Subcutaneous abdominal adipose tissue (tissue), 5 donors: ENCODE measurements around the gene ITGB1BP1.

Source experiments
- H3K27ac ChIP-seq: one replicate; pipeline ENCODE4 v1.7.0; 2013; ENCODE audit warnings: low read depth, mild to moderate bottlenecking, inconsistent platforms, low read length, moderate library complexity
- H3K27me3 ChIP-seq, 5 donors: one replicate each; pipeline ENCODE4 v1.7.0; 2013; ENCODE audit warnings: low read length in 5 of 5, inconsistent platforms in 1 of 5; ENCODE audit not compliant: control insufficient read depth in 5 of 5, insufficient read depth in 4 of 5
- H3K36me3 ChIP-seq, 5 donors: one replicate each; pipeline ENCODE4 v1.7.0; 2013; ENCODE audit warnings: low read length in 5 of 5; ENCODE audit not compliant: control insufficient read depth in 5 of 5, insufficient read depth in 5 of 5
- H3K4me1 ChIP-seq, 5 donors: one replicate each; pipeline ENCODE4 v1.7.0; 2013; ENCODE audit warnings: low read length in 5 of 5, mild to moderate bottlenecking in 3 of 5, moderate library complexity in 1 of 5; ENCODE audit not compliant: control insufficient read depth in 5 of 5, insufficient read depth in 5 of 5
- H3K4me3 ChIP-seq, 5 donors: one replicate each; pipeline ENCODE4 v1.7.0; 2013; ENCODE audit warnings: low read length in 5 of 5, low read depth in 1 of 5
- H3K9ac ChIP-seq, 5 donors: one replicate each; pipeline ENCODE4 v1.7.0; 2013; ENCODE audit warnings: low read length in 5 of 5, mild to moderate bottlenecking in 4 of 5, moderate library complexity in 3 of 5
- H3K9me3 ChIP-seq, 5 donors: one replicate each; pipeline ENCODE4 v1.7.0; 2013; ENCODE audit warnings: low read length in 5 of 5; ENCODE audit not compliant: control insufficient read depth in 5 of 5
- donor health status: healthy.
- donor health status: healthy.
- donor health status: healthy.
- donor health status: healthy.
- donor health status: healthy.

ITGB1BP1 gene

DNA sequence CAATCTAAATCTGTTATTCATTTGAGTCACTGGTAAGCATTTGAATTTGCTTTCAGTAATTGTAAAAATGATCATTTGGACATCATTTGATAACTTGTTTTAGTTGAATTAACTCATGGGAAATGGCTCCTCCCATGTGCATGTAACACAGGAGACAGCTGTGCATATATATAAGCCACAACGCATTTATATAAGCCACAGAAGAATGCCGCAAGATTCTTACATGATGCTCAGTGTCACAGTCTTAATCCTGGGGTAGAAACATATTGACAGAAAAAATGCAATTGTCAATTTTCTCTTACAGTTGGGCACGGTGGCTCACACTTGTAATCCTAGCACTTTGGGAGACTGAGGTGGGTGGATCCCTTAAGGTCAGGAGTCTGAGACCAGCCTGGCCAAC is 37.8 kb upstream of the ITGB1BP1 start:
- H3K9me3 ChIP-seq: no peaks in the 10 kb centered on the region
- H3K4me1 ChIP-seq: no peaks in the 10 kb centered on the region
- peaks cover 12 to 45% (median 30%) of the 10 kb centered on the region in 5 donors for H3K36me3 ChIP-seq
- H3K9ac ChIP-seq: no peak overlapping the region
- no peak overlapping the region for H3K27ac ChIP-seq
- H3K4me3 ChIP-seq: no peak overlapping the region
- H3K27me3 ChIP-seq: no peaks in the 10 kb centered on the region

DNA sequence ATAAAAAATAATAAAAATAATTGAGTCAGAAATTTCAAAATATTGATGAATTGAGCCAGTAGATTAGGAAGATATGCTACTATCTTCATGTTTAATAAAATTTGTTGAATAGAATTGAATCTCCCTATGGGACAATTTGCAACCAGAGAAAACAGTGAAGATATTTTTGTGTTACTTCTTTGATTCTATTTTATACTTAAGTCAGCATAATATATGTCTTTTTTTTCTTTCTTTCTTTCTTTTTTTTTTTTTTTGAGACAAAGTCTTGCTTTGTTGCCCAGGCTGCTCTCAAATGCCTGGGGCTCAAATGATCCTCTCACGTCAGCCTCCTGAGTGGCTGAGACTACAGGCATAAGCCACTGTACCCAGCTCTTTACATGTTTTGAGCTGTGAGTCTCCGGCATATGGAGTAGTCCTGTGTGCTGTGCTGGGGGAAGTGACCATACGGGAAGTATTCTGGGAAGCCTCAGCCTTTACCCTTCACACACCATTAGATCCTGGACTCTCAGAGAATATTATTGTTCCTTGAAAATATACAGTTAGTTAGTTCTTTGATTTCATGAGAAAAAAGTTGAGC is 37.2 kb upstream of the ITGB1BP1 start:
- no peak overlapping the region for H3K27ac ChIP-seq
- H3K27me3 ChIP-seq: no peaks in the 10 kb centered on the region
- H3K4me1 ChIP-seq: no peaks in the 10 kb centered on the region
- H3K9me3 ChIP-seq: no peaks in the 10 kb centered on the region
- peaks cover 9 to 42% (median 26%) of the 10 kb centered on the region in 5 donors for H3K36me3 ChIP-seq
- H3K9ac ChIP-seq: no peak overlapping the region
- H3K4me3 ChIP-seq: no peak overlapping the region

DNA sequence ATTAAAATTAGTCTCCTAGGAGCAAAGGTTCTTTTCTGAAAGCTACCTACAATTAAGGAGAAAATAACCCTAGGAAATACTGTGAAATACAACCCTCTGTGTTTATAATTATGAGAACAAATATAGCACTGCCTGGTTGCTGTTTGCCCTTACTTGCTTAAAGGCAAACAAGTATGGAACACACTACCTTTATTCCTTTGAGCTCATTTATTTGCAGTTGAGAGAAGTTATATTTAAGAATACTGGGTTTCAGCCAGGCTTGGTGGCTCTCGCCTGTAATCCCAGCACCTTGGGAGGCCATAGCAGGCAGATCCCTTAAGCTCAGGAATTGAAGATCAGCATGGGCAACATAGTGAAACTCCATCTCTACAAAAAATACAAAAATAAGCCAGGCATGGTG is 27.9 kb upstream of the ITGB1BP1 start:
- Histone ChIP-seq H3K27ac (no peak overlapping the region), H3K9ac (no peak overlapping the region), H3K27me3 (no peaks in the 10 kb centered on the region), H3K4me1 (no peaks in the 10 kb centered on the region), H3K36me3 (peaks cover 21 to 61% (median 40%) of the 10 kb centered on the region in 5 donors), H3K4me3 (no peak overlapping the region), H3K9me3 (no peaks in the 10 kb centered on the region)

DNA sequence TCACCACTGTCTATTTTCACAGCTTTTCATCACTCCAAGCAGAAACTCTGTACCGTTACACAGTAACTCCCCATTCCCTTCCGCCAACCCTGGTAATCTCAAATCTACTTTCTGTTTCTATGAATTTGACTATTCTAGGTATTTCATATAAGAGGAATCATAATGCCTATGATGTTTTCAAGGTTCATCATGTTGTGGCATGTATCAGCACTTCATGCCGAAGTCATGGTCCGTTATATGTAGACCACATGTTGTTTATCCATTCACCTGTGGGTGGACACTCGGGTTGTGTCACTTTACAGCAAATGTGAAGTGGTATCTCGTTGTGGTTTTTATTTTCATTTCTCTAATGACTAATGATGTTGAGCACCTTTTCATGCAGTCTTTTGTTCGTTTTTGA is 21.8 kb upstream of the ITGB1BP1 start:
- peaks cover 41 to 67% (median 44%) of the 10 kb centered on the region in 5 donors for H3K36me3 ChIP-seq

DNA sequence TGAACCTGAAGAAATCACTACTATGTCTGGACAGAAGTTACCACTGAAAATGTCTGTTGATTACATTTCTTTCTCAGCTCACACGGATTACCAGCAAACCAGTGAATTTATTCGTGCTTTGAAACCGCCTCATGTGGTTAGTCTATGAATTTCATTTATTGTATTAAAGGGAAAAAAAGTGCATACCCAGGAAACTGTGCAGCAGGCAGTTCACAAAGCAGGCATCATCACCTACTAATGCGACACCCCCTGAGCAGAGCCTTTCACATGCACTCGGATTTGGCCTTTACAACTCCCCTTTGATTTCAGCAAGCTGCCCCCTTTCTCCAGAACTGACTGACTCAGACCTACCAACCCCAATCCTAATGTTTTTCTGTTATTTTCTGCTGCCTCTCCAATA is 20.2 kb upstream of the ITGB1BP1 start:
- Histone ChIP-seq H3K9me3 (no peaks in the 10 kb centered on the region), H3K4me1 (no peaks in the 10 kb centered on the region), H3K9ac (no peak overlapping the region), H3K27me3 (no peaks in the 10 kb centered on the region), H3K36me3 (peaks cover 40 to 67% (median 45%) of the 10 kb centered on the region in 5 donors), H3K4me3 (no peak overlapping the region), H3K27ac (no peak overlapping the region)

More for the DNA sequence above, 21.8 kb upstream of the ITGB1BP1 start:
- H3K9ac ChIP-seq: no peak overlapping the region
- no peak overlapping the region for H3K27ac ChIP-seq
- no peaks in the 10 kb centered on the region for H3K4me1 ChIP-seq
- no peaks in the 10 kb centered on the region for H3K27me3 ChIP-seq
- H3K9me3 ChIP-seq: no peaks in the 10 kb centered on the region
- H3K4me3 ChIP-seq: no peak overlapping the region

DNA sequence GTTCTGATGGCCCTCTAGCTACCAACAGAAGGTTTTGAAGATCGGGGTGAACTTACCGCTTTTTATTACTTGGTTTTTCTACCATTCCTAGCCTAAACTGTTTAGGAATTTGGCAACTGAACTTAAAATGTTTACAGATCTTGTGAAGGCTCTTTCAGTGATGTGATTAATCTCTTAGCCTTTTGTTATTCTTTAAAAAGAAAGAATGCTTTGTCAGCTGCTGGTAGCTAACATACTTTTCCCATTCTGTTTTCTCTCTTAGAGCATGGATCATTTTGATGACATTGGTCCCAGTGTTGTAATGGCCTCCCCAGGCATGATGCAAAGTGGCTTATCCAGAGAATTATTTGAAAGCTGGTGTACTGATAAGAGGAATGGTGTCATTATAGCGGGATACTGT is 18.2 kb upstream of the ITGB1BP1 start:
- Histone ChIP-seq H3K9ac (no peak overlapping the region), H3K4me3 (no peak overlapping the region), H3K27me3 (no peaks in the 10 kb centered on the region), H3K27ac (no peak overlapping the region), H3K4me1 (no peaks in the 10 kb centered on the region), H3K36me3 (peaks cover 42 to 76% (median 53%) of the 10 kb centered on the region in 5 donors), H3K9me3 (no peaks in the 10 kb centered on the region)

DNA sequence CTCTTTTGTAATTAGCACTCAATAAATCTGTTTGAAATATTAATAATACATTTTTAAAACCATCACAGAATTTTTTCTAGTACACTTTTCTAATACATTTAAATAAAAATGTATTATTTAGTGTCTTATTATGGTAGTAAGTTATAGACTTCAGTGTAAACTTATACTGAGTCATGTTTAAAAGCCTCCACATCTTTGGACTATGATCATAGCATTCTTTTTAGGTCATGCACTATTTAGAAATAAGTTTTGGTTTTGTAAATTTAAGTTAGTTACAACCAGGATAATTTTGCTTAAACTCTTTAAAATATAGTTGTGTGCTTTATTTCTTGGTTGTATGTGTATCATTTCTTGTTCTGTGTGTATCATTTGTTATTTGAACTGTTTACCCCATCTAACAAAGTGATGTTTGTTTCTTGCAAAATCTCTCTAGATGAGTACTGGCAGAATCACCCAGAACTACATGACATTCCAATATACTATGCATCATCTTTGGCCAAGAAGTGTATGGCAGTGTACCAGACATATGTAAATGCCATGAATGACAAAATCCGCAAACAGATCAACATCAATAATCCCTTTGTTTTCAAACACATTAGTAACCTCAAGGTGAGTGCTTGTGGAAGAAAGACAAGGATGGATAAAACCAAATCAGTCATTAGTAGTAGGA is 16.9 kb upstream of the ITGB1BP1 start:
- Histone ChIP-seq H3K36me3 (peaks cover 37 to 74% (median 49%) of the 10 kb centered on the region in 5 donors), H3K27me3 (no peaks in the 10 kb centered on the region), H3K4me3 (no peak overlapping the region), H3K9ac (no peak overlapping the region), H3K4me1 (no peaks in the 10 kb centered on the region), H3K9me3 (no peaks in the 10 kb centered on the region), H3K27ac (no peak overlapping the region)

DNA sequence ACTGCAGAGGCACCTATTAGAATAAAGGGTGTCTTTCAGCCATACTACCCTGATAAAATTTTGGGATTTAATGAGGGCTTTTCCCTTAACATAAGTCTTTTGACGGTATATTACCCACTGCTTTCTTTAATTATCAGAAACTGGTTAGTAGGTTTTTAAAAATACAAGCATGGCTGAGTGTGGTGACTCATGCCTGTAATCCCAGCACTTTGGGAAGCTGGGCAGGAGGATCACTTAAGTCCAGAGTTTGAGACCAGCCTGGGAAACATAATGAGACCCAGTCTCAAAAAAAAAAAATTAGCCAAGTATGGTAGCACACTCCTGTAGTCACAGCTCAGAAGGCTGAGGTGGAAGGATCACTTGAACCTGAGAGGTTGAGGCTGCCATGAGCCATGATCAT is 16.2 kb upstream of the ITGB1BP1 start:
- H3K36me3 ChIP-seq: peaks cover 37 to 74% (median 48%) of the 10 kb centered on the region in 5 donors
- no peaks in the 10 kb centered on the region for H3K9me3 ChIP-seq
- H3K27me3 ChIP-seq: no peaks in the 10 kb centered on the region
- no peak overlapping the region for H3K9ac ChIP-seq
- H3K4me1 ChIP-seq: no peaks in the 10 kb centered on the region
- no peak overlapping the region for H3K27ac ChIP-seq
- H3K4me3 ChIP-seq: no peak overlapping the region

DNA sequence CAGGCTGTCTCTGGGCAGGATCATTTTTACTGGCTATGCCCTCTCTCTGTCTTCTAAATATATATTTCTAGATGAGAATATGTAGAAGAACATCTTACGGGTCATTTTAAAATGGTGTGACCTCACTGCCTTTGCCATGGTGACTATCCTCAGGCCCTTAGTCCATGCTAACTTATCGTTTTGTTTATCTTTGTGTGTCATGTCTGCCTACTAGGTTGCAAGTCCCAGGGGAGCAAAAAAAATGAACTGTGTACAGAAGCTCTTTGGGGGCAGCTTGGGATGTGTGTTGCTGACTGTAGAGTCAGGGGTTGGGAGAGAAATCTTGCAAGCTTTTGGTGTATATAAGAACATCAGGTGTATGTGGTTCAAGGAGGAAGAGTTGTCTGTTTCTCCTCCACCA is 11.2 kb upstream of the ITGB1BP1 start:
- Histone ChIP-seq H3K36me3 (peaks cover 36 to 76% (median 60%) of the 10 kb centered on the region in 5 donors), H3K9ac (no peak overlapping the region), H3K4me1 (no peaks in the 10 kb centered on the region), H3K27me3 (no peaks in the 10 kb centered on the region), H3K9me3 (no peaks in the 10 kb centered on the region), H3K4me3 (no peak overlapping the region), H3K27ac (no peak overlapping the region)

DNA sequence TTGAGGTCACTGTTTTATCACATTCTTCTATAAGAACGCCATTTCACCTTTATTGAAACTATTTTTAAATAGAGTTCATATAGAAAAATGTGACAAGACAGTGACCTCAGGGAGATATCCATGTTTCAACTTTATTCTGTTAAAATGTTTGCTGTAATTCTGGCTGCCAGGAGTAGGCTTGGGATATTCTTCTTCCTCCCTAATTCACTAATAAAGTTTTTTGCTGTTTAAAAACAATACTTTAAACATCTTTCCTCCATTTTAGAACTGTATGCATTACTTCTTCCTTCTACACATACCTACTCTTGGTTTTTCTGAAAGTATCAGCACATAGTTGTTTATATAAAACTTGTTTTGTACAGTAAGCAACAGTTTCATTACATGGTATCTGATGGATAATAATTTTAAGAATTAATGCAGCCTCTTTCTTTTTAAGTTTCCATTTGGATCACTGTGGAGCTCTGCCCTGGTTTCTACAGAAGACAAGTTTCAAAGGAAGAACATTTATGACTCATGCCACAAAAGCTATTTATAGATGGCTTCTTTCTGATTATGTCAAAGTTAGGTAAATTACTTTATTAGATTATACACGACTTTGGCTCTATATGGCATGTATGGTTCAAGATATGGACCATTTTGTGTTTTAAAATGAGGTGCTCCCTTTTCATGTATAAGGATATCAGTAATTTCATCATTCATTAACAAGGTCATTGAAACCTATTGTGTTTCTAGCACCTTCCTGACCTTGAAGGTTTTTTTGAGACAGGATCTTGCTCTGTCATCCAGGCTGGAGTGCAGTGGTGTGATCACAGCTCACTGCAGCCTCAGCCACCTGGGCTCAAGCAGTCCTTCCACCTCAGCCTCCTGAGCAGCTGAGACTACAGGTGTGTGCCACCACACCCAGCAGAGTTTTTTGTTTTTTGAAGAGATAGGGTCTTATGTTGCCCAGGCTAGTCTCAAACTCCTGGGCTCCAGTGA is 7.3 kb upstream of the ITGB1BP1 start:
- Histone ChIP-seq H3K27ac (no peak overlapping the region), H3K36me3 (peaks cover 25 to 51% (median 40%) of the 10 kb centered on the region in 5 donors), H3K9me3 (no peaks in the 10 kb centered on the region)

More for the DNA sequence above, 7.3 kb upstream of the ITGB1BP1 start:
- H3K27me3 ChIP-seq: no peaks in the 10 kb centered on the region
- H3K9ac ChIP-seq: no peak overlapping the region
- H3K4me1 ChIP-seq: peaks cover 0 to 5% (median 0%) of the 10 kb centered on the region in 5 donors
- no peak overlapping the region for H3K4me3 ChIP-seq
